DND-41 (cell line): ENCODE results near the gene PRKCZ.

ENCODE experiments used
- ATAC-seq: fragments of 200-7000 bp; cut with Tn5 transposase; 3 replicates; pipeline ENCODE4 v1.9.1; 2021; ENCODE audit warnings: low read depth; ENCODE audit not compliant: insufficient read depth
- DNase-seq: peaks from one replicate; pipeline ENCODE4 v3.0.0-alpha.2; 2020
- H2AFZ ChIP-seq: 2 replicates; pipeline ENCODE4 v1.6.0; 2012; ENCODE audit warnings: low read depth, low read length
- H3K27ac ChIP-seq: 2 replicates; pipeline ENCODE4 v1.5.1; 2012; ENCODE audit warnings: low read length, inconsistent platforms
- H3K27me3 ChIP-seq: fragments of 200-600 bp; sonication (generic); 2 replicates; pipeline ENCODE4 v1.6.0; 2012; ENCODE audit warnings: low read length, mild to moderate bottlenecking, inconsistent platforms; ENCODE audit not compliant: insufficient read depth, poor library complexity
- H3K36me3 ChIP-seq: 2 replicates; pipeline ENCODE4 v1.5.1; 2012; ENCODE audit warnings: low read length, inconsistent platforms; ENCODE audit not compliant: insufficient read depth
- H3K4me1 ChIP-seq: 2 replicates; pipeline ENCODE4 v1.5.1; 2012; ENCODE audit warnings: mild to moderate bottlenecking, low read length; ENCODE audit not compliant: insufficient read depth
- H3K4me2 ChIP-seq: 2 replicates; pipeline ENCODE4 v1.6.0; 2012; ENCODE audit warnings: mild to moderate bottlenecking, moderate library complexity, low read length, inconsistent platforms; ENCODE audit not compliant: insufficient read depth
- H3K4me3 ChIP-seq, 2 experiments: fragments of 200-600 bp in 1 of 2; shearing (Covaris generic) in 1 of 2; 2 replicates each; pipeline ENCODE4 v1.5.1; 2012 to 2016; ENCODE audit warnings: inconsistent platforms in 2 of 2, low read length in 2 of 2, mild to moderate bottlenecking in 2 of 2, low read depth in 1 of 2, moderate library complexity in 1 of 2
- H3K79me2 ChIP-seq: 2 replicates; pipeline ENCODE4 v1.6.0; 2012; ENCODE audit warnings: low read length, inconsistent platforms; ENCODE audit not compliant: insufficient read depth
- H3K9ac ChIP-seq: 2 replicates; pipeline ENCODE4 v1.6.0; 2012; ENCODE audit warnings: low read depth, mild to moderate bottlenecking, inconsistent platforms, low read length, moderate library complexity
- H3K9me3 ChIP-seq: 2 replicates; pipeline ENCODE4 v1.5.1; 2012; ENCODE audit warnings: low read length, moderate library complexity, mild to moderate bottlenecking, inconsistent platforms; ENCODE audit not compliant: insufficient read depth, severe bottlenecking
- H4K20me1 ChIP-seq: 2 replicates; pipeline ENCODE4 v1.6.0; 2012; ENCODE audit warnings: low read length; ENCODE audit not compliant: insufficient read depth
- CTCF ChIP-seq: IDR thresholded peaks from 2 replicates; pipeline ENCODE4 v1.5.1; 2012; ENCODE audit warnings: borderline replicate concordance, low read length, moderate library complexity, mild to moderate bottlenecking; ENCODE audit not compliant: poor library complexity, severe bottlenecking; ENCODE audit errors: extremely low read depth
- EZH2 ChIP-seq: IDR thresholded peaks from 3 replicates; pipeline ENCODE4 v1.6.1; 2012; ENCODE audit warnings: borderline replicate concordance, low read depth, mild to moderate bottlenecking, moderate library complexity, low read length, inconsistent platforms; ENCODE audit not compliant: severe bottlenecking

Gene PRKCZ

GRCh38 chr1:2042830-2043773 is 7.1 kb upstream of the PRKCZ start:
- Histone ChIP-seq H2AFZ (no peak overlapping the region), H3K4me3 (no peak overlapping the region), H4K20me1 (no peaks in the 10 kb centered on the region), H3K36me3 (no peaks in the 10 kb centered on the region), H3K4me2 (no peak overlapping the region), H3K27me3 (peaks cover 16% of the 10 kb centered on the region), H3K9ac (no peak overlapping the region), H3K9me3 (no peaks in the 10 kb centered on the region), H3K27ac (no peak overlapping the region), H3K4me1 (no peaks in the 10 kb centered on the region), H3K79me2 (no peaks in the 10 kb centered on the region)
- TF ChIP-seq EZH2 = no peak
- no peak for TF ChIP-seq CTCF
- no peak for ATAC-seq
- DNase-seq = no peak

DNA sequence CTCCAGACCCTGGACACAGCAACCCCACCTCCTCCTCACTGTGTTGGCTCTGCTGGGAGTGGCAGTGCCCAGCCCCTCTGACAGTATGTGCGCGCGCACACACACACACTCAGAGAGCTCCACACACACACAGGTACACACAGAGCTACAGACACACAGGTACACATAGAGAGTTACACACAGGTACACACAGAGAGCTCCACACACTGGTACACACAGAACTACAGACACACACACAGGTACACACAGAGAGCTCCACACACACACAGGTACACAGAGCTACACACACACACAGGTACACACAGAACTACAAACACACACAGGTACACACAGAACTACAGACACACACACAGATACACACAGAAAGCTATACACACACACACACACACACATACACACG is 6.3 kb upstream of the PRKCZ start:
- Histone ChIP-seq H3K9me3 (no peaks in the 10 kb centered on the region), H3K27ac (no peak overlapping the region), H3K9ac (no peak overlapping the region), H3K27me3 (peaks cover 13% of the 10 kb centered on the region), H3K4me1 (no peaks in the 10 kb centered on the region), H3K4me2 (no peak overlapping the region), H2AFZ (no peak overlapping the region), H4K20me1 (no peaks in the 10 kb centered on the region), H3K79me2 (no peaks in the 10 kb centered on the region), H3K36me3 (no peaks in the 10 kb centered on the region), H3K4me3 (no peak overlapping the region)
- DNase-seq = no peak
- TF ChIP-seq CTCF = no peak
- no peak for ATAC-seq

DNA sequence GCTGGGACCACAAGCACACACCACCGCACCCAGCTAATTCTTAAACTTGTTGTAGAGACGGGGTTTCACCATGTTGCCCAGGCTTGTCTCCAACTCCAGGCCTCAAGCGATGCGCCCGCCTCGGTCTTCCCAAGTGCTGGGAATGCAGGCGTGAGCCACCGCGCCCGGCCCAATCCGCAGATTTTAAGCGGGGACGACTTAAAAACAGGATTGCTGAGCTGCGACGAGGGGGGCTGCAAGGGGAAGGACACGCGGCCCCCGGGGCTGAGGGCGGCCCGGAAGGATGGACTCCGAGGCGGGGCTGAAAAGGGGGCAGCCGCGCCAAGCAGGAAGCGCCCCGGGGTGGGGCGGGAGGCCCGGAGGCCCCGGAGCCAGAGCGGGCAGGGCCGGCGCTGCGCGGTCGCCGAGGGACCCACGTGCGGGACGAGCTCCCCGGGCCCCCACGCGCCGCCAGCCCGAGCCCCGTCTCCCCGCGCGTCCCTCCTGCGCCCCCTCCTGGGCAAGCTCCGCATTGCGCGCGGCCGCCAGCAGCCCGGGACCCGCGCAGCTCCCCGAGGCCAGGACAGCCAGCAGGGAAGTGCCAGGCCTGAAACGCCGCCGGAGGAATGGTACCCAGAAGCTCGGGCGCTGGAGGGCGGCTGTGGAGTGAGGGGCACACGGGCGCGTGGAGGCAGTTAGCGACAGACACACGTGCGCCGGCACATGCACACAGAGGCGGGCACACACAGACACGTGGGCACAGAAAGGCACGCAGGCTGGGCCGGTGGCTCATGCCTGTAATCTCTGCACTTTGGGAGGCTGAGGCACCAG is 5.5 kb upstream of the PRKCZ start:
- Histone ChIP-seq H3K9me3 (no peaks in the 10 kb centered on the region), H3K79me2 (no peaks in the 10 kb centered on the region), H3K4me1 (no peaks in the 10 kb centered on the region), H3K4me2 (no peak overlapping the region; the same call in 1 of the 2 replicates), H3K4me3 (no peak overlapping the region), H2AFZ (no peak overlapping the region), H3K36me3 (no peaks in the 10 kb centered on the region), H4K20me1 (no peaks in the 10 kb centered on the region), H3K9ac (no peak overlapping the region), H3K27ac (no peak overlapping the region), H3K27me3 (peaks cover 8% of the 10 kb centered on the region)
- ATAC-seq (peak; percentile 86), DNase-seq (peak; percentile 65)
- no peak for TF ChIP-seq EZH2
- TF ChIP-seq CTCF = peak; percentile 74
